Measurements from ENCODE around the gene CCDC34. TPM values are rescaled to one million over a fixed set of nuclear protein-coding genes. Genes with fewer than 3 reads are reported as not detected.

CCDC34 gene
- total RNA-seq, 1 donor from 2014 or later: 4.5 TPM

DNA sequence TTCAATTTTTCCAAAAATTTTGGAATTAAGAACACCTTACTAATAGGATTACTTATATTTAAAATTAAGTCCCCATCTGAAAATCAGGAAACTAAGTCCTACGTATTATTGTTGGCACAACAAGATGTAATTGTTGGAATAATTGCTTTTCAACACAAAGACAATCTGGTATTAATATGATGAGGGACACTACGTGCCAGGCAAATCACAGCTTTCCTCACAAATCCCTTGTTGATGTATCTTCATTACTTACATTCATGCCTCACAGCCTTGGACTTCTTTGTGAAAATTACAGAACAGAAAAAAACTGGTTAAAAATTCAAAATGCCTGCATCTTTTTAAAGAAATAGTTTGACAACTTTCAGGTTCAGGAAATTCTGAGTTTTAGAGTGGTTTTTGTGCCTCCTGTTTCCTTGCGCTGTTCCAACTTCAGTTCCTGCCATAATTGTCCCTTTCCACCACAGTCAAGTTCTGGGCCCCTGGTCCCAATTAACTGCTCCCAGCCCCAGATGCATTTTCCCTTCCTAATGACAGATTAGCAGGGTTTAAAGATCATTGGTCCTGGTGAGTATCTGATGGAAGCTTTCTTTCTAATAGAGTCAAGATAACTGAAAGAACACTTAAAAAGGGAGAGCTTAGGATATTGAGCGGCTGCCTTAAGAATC, 23.3 kb upstream of the CCDC34 start:
- intact Hi-C loops (cut with DNase I): no loop called here

DNA sequence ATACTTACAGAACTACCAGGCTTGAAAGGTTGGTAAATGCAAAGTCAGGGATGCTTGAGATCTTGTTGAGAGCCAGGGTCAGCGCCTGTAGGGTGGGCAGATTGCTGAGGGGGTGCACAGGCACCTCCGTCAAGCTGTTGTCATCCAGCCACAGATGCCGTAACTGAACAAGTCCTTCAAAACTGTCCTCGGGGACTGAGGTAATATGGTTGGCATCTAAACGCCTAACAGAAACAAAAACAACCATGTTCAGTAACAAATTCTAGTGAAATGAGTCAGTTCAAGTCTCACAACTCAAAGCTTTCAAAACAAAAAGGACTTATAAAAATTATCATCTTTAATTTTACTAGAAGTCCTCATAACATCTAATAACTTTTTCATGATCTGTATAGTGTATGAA, 22.2 kb upstream of the CCDC34 start:
- no peak for DNase-seq

More for the DNA sequence above, 23.3 kb upstream of the CCDC34 start:
- Histone ChIP-seq H3K4me1 (no peaks in the 10 kb centered on the region), H3K9me3 (no peaks in the 10 kb centered on the region), H3K36me3 (no peaks in the 10 kb centered on the region), H3K27me3 (ENCODE audit: low read depth) (no peaks in the 10 kb centered on the region), H3K27ac (no peak overlapping the region), H3K4me3 (no peak overlapping the region)
- ATAC-seq (no peak), DNase-seq (no peak)
- TF ChIP-seq, protein P1, sequence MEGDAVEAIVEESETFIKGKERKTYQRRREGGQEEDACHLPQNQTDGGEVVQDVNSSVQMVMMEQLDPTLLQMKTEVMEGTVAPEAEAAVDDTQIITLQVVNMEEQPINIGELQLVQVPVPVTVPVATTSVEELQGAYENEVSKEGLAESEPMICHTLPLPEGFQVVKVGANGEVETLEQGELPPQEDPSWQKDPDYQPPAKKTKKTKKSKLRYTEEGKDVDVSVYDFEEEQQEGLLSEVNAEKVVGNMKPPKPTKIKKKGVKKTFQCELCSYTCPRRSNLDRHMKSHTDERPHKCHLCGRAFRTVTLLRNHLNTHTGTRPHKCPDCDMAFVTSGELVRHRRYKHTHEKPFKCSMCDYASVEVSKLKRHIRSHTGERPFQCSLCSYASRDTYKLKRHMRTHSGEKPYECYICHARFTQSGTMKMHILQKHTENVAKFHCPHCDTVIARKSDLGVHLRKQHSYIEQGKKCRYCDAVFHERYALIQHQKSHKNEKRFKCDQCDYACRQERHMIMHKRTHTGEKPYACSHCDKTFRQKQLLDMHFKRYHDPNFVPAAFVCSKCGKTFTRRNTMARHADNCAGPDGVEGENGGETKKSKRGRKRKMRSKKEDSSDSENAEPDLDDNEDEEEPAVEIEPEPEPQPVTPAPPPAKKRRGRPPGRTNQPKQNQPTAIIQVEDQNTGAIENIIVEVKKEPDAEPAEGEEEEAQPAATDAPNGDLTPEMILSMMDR (IDR thresholded peaks at IDR 0.05): no peak

DNA sequence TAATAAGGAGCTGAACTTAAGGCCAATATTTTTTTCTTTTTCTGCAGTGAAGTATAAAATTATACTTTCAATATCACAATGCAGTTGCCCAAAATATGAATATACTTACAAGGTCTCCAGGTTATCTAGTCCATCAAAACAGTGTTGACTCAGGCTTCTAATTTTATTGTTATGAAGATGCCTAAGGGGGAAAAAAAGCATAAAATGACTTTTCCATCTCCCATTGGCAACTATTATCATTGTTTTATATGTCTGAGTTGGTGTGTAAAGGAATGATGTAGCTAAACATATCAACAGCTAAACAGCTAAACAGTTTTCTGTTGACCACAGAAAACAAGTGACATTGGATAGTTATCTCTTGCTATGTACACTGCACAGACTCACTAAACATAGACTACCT, 21.2 kb upstream of the CCDC34 start:
- ATAC-seq (no peak), DNase-seq (no peak)
- Histone ChIP-seq H3K27ac (no peak overlapping the region), H3K27me3 (ENCODE audit: low read depth) (no peaks in the 10 kb centered on the region), H3K4me1 (no peaks in the 10 kb centered on the region), H3K9me3 (no peaks in the 10 kb centered on the region), H3K4me3 (no peak overlapping the region), H3K36me3 (no peaks in the 10 kb centered on the region)
- TF ChIP-seq, protein P1 (IDR thresholded peaks at IDR 0.05): no peak
- intact Hi-C loops (cut with DNase I): no loop called here

More for the DNA sequence above, 22.2 kb upstream of the CCDC34 start:
- H3K27ac ChIP-seq: no peak overlapping the region
- H3K4me1 ChIP-seq: no peaks in the 10 kb centered on the region
- no peak overlapping the region for H3K4me3 ChIP-seq
- TF ChIP-seq, protein P1 (IDR thresholded peaks at IDR 0.05): no peak
- no peaks in the 10 kb centered on the region for H3K36me3 ChIP-seq
- H3K9me3 ChIP-seq: no peaks in the 10 kb centered on the region
- no peaks in the 10 kb centered on the region for H3K27me3 ChIP-seq (ENCODE audit: low read depth)
- ATAC-seq: no peak
- intact Hi-C loops (cut with DNase I): no loop called here

DNA sequence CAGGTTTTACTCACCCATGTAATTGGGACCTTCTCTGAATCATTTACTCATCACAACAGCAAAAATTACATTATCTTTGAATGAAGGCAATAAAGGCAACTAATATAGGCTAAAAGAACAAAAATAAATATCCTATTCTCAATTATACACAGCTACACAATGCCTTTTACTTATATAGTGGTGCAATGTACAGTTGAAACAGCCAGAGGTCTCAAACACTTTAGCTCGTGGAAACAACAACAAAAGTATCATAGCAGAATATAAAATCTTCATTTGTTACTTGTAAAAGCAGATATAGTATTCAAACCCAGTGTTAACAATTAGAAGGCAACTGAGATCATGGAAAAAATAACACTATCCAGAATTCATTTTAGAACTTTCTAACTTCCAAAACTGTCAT, 20.6 kb upstream of the CCDC34 start:
- Histone ChIP-seq H3K4me1 (no peaks in the 10 kb centered on the region), H3K27ac (no peak overlapping the region), H3K4me3 (no peak overlapping the region), H3K9me3 (no peaks in the 10 kb centered on the region), H3K36me3 (no peaks in the 10 kb centered on the region), H3K27me3 (ENCODE audit: low read depth) (no peaks in the 10 kb centered on the region)
- TF ChIP-seq, protein P1 (IDR thresholded peaks at IDR 0.05): no peak
- intact Hi-C loops (cut with DNase I): no loop called here
- ATAC-seq (no peak), DNase-seq (no peak)

DNA sequence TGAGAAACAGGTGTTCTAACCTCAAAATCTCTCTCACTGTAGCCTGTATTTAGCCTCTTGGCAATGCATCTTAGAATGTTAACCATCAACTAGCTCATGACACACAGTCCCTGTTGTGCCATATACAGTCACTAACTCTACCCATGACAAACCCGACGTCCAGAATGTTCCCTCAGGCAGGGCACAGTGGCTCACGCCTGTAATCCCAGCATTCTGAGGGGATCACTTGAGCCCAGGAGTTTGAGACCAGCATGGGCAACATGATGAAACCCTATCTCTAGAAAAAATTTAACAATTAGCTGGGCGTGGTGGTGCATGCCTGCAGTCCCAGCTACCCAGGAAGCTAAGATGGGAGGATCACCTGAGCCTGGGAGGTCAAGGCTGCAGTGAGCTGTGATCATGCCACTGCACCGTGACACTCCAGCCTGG, 18.2 kb upstream of the CCDC34 start:
- no peaks in the 10 kb centered on the region for H3K27me3 ChIP-seq (ENCODE audit: low read depth)
- H3K36me3 ChIP-seq: no peaks in the 10 kb centered on the region
- ATAC-seq (no peak), DNase-seq (no peak)
- intact Hi-C loops (cut with DNase I): no loop called here
- TF ChIP-seq, protein P1 (IDR thresholded peaks at IDR 0.05): no peak
- no peak overlapping the region for H3K27ac ChIP-seq
- H3K4me3 ChIP-seq: no peak overlapping the region
- H3K4me1 ChIP-seq: no peaks in the 10 kb centered on the region
- no peaks in the 10 kb centered on the region for H3K9me3 ChIP-seq

Measured in lower lobe of right lung (tissue), 2 donors.